AG09319 (cell line): ENCODE data around the gene OXCT2.
"Not testable (repeated sequence)": the region's sequence is repeated elsewhere in the genome, so short reads cannot be mapped to it uniquely, and the experiment has no call there.

Source experiments
- DNase-seq: peaks from one replicate; pipeline ENCODE4 v3.0.0-alpha.2; 2010; ENCODE audit warnings: low read depth; ENCODE audit errors: extremely low read depth
- TF ChIP-seq, protein P1 (sequence below): IDR thresholded peaks from 2 replicates; pipeline ENCODE4 v1.5.1; 2011; ENCODE audit warnings: low read depth, mild to moderate bottlenecking, inconsistent platforms, low read length, moderate library complexity

OXCT2 gene

GRCh38 chr1:39781349-39781715, 10.2 kb upstream of the OXCT2 start:
- no peak for DNase-seq
- TF ChIP-seq, protein P1, sequence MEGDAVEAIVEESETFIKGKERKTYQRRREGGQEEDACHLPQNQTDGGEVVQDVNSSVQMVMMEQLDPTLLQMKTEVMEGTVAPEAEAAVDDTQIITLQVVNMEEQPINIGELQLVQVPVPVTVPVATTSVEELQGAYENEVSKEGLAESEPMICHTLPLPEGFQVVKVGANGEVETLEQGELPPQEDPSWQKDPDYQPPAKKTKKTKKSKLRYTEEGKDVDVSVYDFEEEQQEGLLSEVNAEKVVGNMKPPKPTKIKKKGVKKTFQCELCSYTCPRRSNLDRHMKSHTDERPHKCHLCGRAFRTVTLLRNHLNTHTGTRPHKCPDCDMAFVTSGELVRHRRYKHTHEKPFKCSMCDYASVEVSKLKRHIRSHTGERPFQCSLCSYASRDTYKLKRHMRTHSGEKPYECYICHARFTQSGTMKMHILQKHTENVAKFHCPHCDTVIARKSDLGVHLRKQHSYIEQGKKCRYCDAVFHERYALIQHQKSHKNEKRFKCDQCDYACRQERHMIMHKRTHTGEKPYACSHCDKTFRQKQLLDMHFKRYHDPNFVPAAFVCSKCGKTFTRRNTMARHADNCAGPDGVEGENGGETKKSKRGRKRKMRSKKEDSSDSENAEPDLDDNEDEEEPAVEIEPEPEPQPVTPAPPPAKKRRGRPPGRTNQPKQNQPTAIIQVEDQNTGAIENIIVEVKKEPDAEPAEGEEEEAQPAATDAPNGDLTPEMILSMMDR: no peak

DNA sequence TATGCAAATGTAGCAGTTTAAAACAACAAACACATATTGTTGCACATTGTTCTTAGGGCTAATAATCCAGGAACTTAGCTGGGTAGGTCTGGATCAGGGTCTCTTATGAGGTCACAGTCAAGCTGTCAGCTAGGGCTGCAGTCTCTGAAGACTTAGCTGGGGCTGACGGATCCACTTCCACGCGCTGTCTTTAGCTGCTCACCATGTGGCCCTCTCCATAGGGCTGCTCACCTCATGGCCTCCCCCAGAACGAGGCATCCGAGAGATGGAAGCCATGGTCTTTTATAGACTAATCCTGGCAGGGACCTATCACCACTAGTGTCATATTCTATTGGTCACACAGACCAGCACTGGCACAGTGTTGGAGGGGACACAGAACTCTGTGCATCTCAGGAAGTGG, 8.7 kb upstream of the OXCT2 start:
- no peak for DNase-seq
- TF ChIP-seq, protein P1: no peak

GRCh38 chr1:39779137-39779536, 8.0 kb upstream of the OXCT2 start:
- no peak for DNase-seq
- TF ChIP-seq, protein P1: no peak

- not testable (repeated sequence) for DNase-seq
Measured at GRCh38 chr1:39778463-39779099, 7.4 kb upstream of the OXCT2 start.

DNA sequence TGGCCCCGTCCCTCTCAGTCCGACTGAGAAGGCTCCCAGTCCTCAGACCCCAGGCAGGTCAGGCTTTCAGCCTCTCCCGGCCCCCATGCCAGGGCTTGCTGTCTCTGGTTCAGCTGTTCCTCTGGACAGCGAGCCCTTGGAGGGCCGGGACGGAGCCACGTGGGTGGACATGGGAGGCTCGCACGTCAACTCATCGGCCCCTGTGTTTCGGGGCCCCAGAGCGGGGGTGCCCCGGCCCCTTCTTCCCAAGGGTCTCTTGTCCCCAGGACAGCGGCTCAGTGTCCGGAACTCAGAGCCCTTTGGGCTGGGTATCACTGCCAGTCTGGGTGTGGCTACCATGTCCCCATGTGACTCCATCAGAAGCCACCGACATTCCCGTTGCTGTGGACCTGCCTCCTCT, 6.7 kb upstream of the OXCT2 start:
- not testable (repeated sequence) for DNase-seq

DNA sequence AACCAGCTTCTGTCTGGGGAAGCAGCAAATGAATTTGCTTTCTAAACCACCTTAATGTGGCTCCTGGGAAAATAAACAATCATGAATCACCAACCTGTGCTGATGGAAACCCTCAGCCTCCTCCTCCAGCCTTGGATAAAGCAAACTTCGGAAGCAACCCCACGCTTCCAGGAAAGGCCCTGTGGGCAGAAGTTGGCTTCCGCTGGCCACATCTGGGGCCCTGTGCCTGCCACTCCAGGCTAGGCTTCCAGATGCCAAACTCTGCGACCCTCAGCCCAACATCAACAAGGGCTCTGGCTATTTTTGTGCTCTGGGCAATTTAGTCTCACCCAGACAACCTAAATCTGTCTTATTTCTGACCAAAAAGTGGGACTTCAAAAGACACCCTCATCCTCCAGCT, 6.2 kb upstream of the OXCT2 start:
- DNase-seq: no peak
- TF ChIP-seq, protein P1: no peak

- DNase-seq: no peak
- TF ChIP-seq, protein P1: no peak
Measured at GRCh38 chr1:39776886-39777285, 5.7 kb upstream of the OXCT2 start.

DNA sequence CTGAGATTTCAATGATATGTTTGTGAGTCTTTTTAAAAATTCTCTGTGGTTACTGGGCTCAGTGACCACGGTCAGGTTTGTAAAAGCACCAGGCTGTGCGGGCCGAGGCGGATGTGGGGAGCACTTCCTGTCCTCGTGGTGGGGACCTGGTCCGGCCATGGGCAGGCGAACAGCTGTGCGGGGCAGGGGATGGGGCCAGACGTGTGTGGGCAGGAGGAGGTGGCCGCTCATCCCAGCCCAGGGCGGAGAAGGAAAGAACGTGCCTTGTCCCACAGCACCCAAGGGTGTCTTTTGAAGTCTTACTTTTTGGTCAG, 5.2 kb upstream of the OXCT2 start:
- no peak for DNase-seq

GRCh38 chr1:39775676-39776399, 4.7 kb upstream of the OXCT2 start:
- DNase-seq: not testable (repeated sequence)

More for the DNA sequence above, 5.2 kb upstream of the OXCT2 start:
- TF ChIP-seq, protein P1: no peak

- not testable (repeated sequence) for DNase-seq
Measured at GRCh38 chr1:39775141-39775540, 4.0 kb upstream of the OXCT2 start.

DNA sequence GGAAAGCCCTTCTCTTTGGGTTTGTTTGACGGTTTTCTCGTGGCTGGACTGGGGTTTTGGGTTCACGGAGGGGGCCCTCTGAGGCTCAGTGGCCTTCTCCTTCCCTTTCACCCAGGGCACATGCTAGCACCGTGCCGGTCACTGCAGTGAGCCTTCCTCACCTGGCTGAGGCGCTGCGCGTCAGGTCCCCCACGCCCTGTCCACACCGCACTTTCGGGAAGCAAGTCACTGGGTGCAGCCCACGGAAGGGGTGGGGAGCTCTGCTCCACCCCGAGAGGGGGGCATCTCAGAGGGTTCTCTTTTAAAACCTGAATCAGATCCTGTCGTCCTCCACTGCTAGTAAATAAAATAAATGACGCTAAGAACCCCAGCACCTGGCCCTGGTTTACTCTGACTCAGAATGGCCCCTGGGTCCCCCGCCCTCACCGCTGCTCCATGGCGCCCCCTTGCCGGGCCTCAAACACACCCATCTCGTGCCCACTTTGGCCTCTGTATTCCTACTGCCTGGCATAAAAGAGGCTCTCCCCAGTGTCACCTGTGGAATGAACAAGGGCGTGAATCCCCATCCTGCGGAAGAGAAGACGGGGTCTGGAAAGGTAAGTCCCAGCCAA, 2.3 kb upstream of the OXCT2 start:
- DNase-seq: not testable (repeated sequence)

DNA sequence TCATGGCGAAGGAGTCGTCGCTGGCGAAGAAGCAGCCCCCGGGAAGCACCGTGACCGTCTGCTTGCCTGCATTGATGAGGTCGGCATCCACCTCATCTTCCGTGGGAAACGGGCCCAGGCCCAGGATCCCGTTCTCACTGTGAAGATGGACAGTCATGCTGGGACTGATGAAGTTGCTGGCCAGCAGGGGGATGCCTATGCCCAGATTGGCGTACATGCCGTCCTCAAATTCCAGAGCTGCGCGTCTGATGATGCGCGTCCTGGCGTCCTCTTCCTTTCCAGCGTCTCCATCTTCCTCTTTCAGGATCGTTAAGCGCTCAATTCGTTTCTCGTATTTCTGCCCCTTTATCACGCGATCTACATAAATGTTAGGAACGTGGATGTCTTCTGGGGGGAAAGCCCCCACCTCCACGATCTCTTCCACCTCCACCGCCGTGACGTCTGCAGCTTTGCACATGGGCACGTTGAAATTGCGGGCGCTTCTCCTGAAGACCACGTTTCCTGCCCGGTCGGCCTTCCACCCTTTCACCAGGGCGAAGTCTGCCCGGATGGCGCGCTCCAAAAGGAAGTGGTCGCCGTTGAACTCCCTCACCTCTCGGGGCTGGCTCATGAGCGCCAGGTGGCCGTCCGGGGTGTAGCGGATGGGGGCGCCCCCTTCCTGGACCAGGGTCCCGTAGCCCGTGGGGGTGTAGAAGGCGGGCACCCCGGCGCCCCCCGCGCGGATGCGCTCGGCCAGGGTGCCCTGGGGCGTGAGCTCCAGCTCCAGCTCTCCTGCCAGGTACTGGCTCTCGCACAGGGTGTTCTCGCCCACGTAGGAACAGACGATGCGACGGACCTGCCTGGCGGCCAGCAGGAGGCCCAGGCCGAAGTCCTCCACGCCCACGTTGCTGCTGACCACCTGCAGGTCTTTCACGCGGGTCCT, 787 bp downstream of the OXCT2 start:
- DNase-seq: not testable (repeated sequence)
